ENCODE measurements around the gene PCDHA8.
"Not testable (repeated sequence)": the region's sequence is repeated elsewhere in the genome, so short reads cannot be mapped to it uniquely, and the experiment has no call there.

The PCDHA8 gene

GRCh38 chr5:140802781-140803271, 38.2 kb upstream of the PCDHA8 start:
- TF ChIP-seq CTCF (IDR thresholded peaks at IDR 0.05; ENCODE audit: borderline replicate concordance, insufficient read depth, low read depth, low read length) = no peak
- H3K4me3 ChIP-seq (ENCODE audit: low read depth, low read length) = no peak overlapping the region

- no peak within 1 kb of the TSS for H3K4me3 ChIP-seq (ENCODE audit: low read depth, low read length)
- TF ChIP-seq CTCF (IDR thresholded peaks at IDR 0.05; ENCODE audit: borderline replicate concordance, insufficient read depth, low read depth, low read length) = peak; percentile 24; the same call in 1 of the 2 replicates
These were observed 33.9 kb upstream of the PCDHA8 start, which contains the start of gene PCDHA4 for GRCh38 chr5:140806834-140807775. Gene PCDHA4 (plus strand): TSS chr5:140807068.

GRCh38 chr5:140808241-140808888, 32.6 kb upstream of the PCDHA8 start:
- H3K4me3 ChIP-seq (ENCODE audit: low read depth, low read length) = not testable (repeated sequence)

- no peak for TF ChIP-seq CTCF (IDR thresholded peaks at IDR 0.05; ENCODE audit: borderline replicate concordance, insufficient read depth, low read depth, low read length)
- no peak overlapping the region for H3K4me3 ChIP-seq (ENCODE audit: low read depth, low read length)
These were observed 32.1 kb upstream of the PCDHA8 start for GRCh38 chr5:140808889-140809291.

GRCh38 chr5:140821375-140822280, 19.4 kb upstream of the PCDHA8 start, which contains the start of gene PCDHA5:
Gene PCDHA5 (plus strand): TSS chr5:140821613.
- no peak within 1 kb of the TSS for H3K4me3 ChIP-seq (ENCODE audit: low read depth, low read length)

GRCh38 chr5:140822281-140822629, 18.7 kb upstream of the PCDHA8 start:
- no peak for TF ChIP-seq CTCF (IDR thresholded peaks at IDR 0.05; ENCODE audit: borderline replicate concordance, insufficient read depth, low read depth, low read length)
- no peak overlapping the region for H3K4me3 ChIP-seq (ENCODE audit: low read depth, low read length)

More at GRCh38 chr5:140821375-140822280, 19.4 kb upstream of the PCDHA8 start, which contains the start of gene PCDHA5:
- peak; percentile 43; the same call in 1 of the 2 replicates for TF ChIP-seq CTCF (IDR thresholded peaks at IDR 0.05; ENCODE audit: borderline replicate concordance, insufficient read depth, low read depth, low read length)

GRCh38 chr5:140822969-140823368, 18.0 kb upstream of the PCDHA8 start:
- H3K4me3 ChIP-seq (ENCODE audit: low read depth, low read length) = not testable (repeated sequence)
